Gastrocnemius medialis (tissue), 4 donors: Measurements from ENCODE around the gene THOC5. TPM values are rescaled to one million over a fixed set of nuclear protein-coding genes. Genes with fewer than 3 reads are reported as not detected.
"Not testable (repeated sequence)": the region's sequence is repeated elsewhere in the genome, so short reads cannot be mapped to it uniquely, and the experiment has no call there.

Experiments
- ATAC-seq, 2 donors: fragments of 150-250 bp; one replicate each; pipeline ENCODE4 v1.9.1; 2016
- DNase-seq, 2 donors: peaks; one replicate each; pipeline ENCODE4 v3.0.0-alpha.2; 2019
- H3K27ac ChIP-seq, 4 donors: fragments of 200-600 bp; sonication (generic); 1 replicate in 1 of 4; 2 replicates in 3 of 4; pipeline ENCODE4 v1.5.1; 2016 to 2018; ENCODE audit warnings: mild to moderate bottlenecking in 2 of 4, moderate library complexity in 1 of 4
- H3K27me3 ChIP-seq, 3 donors: fragments of 200-600 bp; sonication (generic) in 2 of 3; 1 replicate in 1 of 3; 2 replicates in 2 of 3; pipeline versions ENCODE4 v1.5.1 to v1.6.0; 2016 to 2019; ENCODE audit warnings: mild to moderate bottlenecking in 1 of 3, moderate library complexity in 1 of 3
- H3K36me3 ChIP-seq, 2 donors: fragments of 200-600 bp; sonication (generic) in 1 of 2; one replicate each; pipeline ENCODE4 v1.5.1; 2017 to 2018
- H3K4me1 ChIP-seq, 2 donors: fragments of 200-600 bp; sonication (generic) in 1 of 2; one replicate each; pipeline ENCODE4 v1.5.1; 2016 to 2017; ENCODE audit warnings: mild to moderate bottlenecking in 2 of 2
- H3K4me3 ChIP-seq, 4 donors: fragments of 200-600 bp; sonication (generic) in 3 of 4; 1 replicate in 1 of 4; 2 replicates in 3 of 4; pipeline ENCODE4 v1.5.1; 2016 to 2019; ENCODE audit warnings: mild to moderate bottlenecking in 2 of 4
- H3K9me3 ChIP-seq, 3 donors: fragments of 200-600 bp; sonication (generic) in 2 of 3; 1 replicate in 1 of 3; 2 replicates in 2 of 3; pipeline ENCODE4 v1.5.1; 2016 to 2019
- POLR2A ChIP-seq, 2 donors: fragments of 450-650 bp; IDR thresholded peaks; one replicate each; pipeline ENCODE4 v1.6.1; 2017; ENCODE audit warnings: antibody characterized with exemption in 2 of 2, mild to moderate bottlenecking in 2 of 2, moderate library complexity in 2 of 2
- in situ Hi-C, 4 donors: fragments of 200-750 bp; cut with MboI; loops; one replicate each; pipeline versions ENCODE4 v1.15.0 to v1.8.0; 2017; ENCODE audit warnings: low sequenced_read_pairs in 4 of 4
- intact Hi-C: fragments of 100-400 bp; cut with DNase I; formaldehyde crosslinking; loops from one replicate; pipeline ENCODE4 v1.15.1; 2023; ENCODE audit warnings: low total_unique reads
- total RNA-seq, 4 donors: library from RNA; depleted of rRNA; stranded (reverse); fragments of >200 nt; gene quantifications; one replicate each; pipeline versions ENCODE4 v1.1.0 to v1.2.3, GENCODE V29; 2016
- TF ChIP-seq, protein P1 (sequence below), 5 experiments: fragments of 450-650 bp in 3 of 5; fragments of 200-600 bp in 2 of 5; sonication (generic) in 2 of 5; IDR thresholded peaks in 4 of 5; conservative IDR thresholded peaks in 1 of 5; 1 replicate in 4 of 5; 2 replicates in 1 of 5; pipeline ENCODE4 v1.5.1; 2016 to 2019; ENCODE audit warnings: antibody characterized with exemption in 5 of 5, mild to moderate bottlenecking in 3 of 5, moderate library complexity in 3 of 5

The THOC5 gene
- total RNA-seq, 4 donors from 2014 or later, result 38.4 to 71.4 (median 56.3) TPM

GRCh38 chr22:29570456-29570855 lies 16.9 kb upstream of the THOC5 start:
- intact Hi-C loops, result no loop called here
- H3K27ac ChIP-seq, result no peak overlapping the region

DNA sequence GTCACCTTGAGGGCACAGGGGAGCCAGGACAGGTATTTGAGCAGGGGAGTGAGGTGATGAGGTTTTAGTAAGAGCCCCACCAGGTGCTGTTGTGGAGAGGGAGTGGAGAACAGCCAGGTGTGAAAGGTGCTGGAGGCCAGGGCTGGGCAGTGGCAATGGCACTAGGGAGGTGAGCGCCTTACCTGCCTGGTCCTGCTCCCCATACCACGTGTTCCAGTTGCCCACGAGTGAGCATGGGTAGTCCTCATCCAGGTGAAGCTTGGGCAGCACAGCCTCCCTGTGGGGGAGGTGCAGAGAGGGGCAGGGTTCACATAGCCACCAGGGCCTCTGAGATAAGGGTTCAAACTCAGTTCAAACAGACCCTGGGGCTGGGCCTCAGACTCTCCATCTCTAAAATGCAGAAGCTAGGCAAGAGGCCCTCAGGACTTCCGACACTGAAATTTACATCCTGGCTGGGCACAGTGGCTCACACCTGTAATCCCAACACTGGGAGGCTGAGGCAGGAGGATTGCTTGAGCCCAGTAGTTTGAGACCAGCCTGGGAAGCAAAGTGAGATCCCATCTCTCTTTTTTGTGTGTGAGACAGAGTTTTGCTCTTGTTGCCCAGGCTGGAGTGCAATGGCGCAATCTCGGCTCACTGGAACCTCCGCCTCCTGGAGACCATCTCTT lies 15.6 kb upstream of the THOC5 start:
- DNase-seq, result no peak
- intact Hi-C loops, result no loop called here
- no peak for ATAC-seq
- Histone ChIP-seq H3K36me3 (no peaks in the 10 kb centered on the region), H3K4me1 (no peaks in the 10 kb centered on the region), H3K9me3 (no peaks in the 10 kb centered on the region), H3K4me3 (no peak overlapping the region), H3K27me3 (no peaks in the 10 kb centered on the region), H3K27ac (no peak overlapping the region)
- TF ChIP-seq, protein P1, sequence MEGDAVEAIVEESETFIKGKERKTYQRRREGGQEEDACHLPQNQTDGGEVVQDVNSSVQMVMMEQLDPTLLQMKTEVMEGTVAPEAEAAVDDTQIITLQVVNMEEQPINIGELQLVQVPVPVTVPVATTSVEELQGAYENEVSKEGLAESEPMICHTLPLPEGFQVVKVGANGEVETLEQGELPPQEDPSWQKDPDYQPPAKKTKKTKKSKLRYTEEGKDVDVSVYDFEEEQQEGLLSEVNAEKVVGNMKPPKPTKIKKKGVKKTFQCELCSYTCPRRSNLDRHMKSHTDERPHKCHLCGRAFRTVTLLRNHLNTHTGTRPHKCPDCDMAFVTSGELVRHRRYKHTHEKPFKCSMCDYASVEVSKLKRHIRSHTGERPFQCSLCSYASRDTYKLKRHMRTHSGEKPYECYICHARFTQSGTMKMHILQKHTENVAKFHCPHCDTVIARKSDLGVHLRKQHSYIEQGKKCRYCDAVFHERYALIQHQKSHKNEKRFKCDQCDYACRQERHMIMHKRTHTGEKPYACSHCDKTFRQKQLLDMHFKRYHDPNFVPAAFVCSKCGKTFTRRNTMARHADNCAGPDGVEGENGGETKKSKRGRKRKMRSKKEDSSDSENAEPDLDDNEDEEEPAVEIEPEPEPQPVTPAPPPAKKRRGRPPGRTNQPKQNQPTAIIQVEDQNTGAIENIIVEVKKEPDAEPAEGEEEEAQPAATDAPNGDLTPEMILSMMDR (IDR thresholded peaks at IDR 0.05 in 4 of 5, conservative IDR thresholded peaks at IDR 0.05 in 1 of 5), result no peak
- TF ChIP-seq POLR2A (IDR thresholded peaks at IDR 0.05), result no peak
- in situ Hi-C loops, result no loop called here

More at GRCh38 chr22:29570456-29570855, 16.9 kb upstream of the THOC5 start:
- ATAC-seq (no peak), DNase-seq (no peak)
- no peak overlapping the region for H3K4me3 ChIP-seq
- no peak for TF ChIP-seq POLR2A (IDR thresholded peaks at IDR 0.05)
- TF ChIP-seq, protein P1 (IDR thresholded peaks at IDR 0.05 in 4 of 5, conservative IDR thresholded peaks at IDR 0.05 in 1 of 5), result no peak
- H3K27me3 ChIP-seq, result no peaks in the 10 kb centered on the region
- H3K36me3 ChIP-seq, result no peaks in the 10 kb centered on the region
- H3K9me3 ChIP-seq, result no peaks in the 10 kb centered on the region
- no peaks in the 10 kb centered on the region for H3K4me1 ChIP-seq
- in situ Hi-C loops, result no loop called here

DNA sequence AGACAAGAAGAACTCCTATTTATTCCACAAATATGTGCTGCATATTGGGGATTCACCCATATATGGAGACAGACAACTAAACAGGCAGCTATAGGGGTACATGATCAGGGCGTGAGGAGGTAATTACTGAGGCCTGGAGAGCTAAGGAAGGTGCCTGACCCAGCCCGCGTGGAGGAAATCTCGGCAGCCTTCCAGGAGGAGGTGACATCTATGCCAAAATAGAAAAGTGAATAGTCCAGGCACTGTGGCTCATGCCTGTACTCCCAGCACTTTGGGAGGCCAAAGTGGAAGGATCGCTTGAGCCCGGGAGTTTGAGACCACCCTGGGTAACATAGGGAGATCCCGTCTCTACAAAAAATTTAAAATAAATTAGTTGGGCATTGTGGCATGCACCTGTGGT lies 13.8 kb upstream of the THOC5 start:
- Histone ChIP-seq H3K4me3 (no peak overlapping the region), H3K36me3 (no peaks in the 10 kb centered on the region), H3K27me3 (no peaks in the 10 kb centered on the region), H3K27ac (no peak overlapping the region), H3K4me1 (no peaks in the 10 kb centered on the region), H3K9me3 (no peaks in the 10 kb centered on the region)
- in situ Hi-C loops (no loop called here), intact Hi-C loops (no loop called here)
- TF ChIP-seq, protein P1 (IDR thresholded peaks at IDR 0.05 in 4 of 5, conservative IDR thresholded peaks at IDR 0.05 in 1 of 5), result no peak
- TF ChIP-seq POLR2A (IDR thresholded peaks at IDR 0.05), result no peak
- DNase-seq (no peak), ATAC-seq (no peak)

DNA sequence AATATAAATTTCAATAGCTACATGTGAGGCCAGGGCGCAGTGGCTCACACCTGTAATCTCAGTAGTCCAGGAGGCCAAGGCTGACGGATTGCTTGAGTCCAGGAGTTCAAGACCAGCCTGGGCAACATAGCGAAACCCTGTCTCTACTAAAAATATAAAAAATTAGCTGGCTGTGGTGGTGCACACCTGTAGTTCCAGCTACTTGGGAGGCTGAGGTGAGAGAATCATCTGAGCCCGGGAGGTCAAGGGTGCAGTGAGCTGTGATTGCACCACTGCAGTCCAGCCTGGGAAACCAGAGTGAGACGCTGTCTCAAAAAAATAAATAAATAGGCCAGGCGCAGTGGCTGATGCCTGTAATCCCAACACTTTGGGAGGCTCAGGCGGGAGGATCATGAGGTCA lies 13.0 kb upstream of the THOC5 start:
- H3K4me3 ChIP-seq, H3K9me3 ChIP-seq, H3K27ac ChIP-seq, ATAC-seq, H3K4me1 ChIP-seq, DNase-seq, H3K36me3 ChIP-seq, in situ Hi-C loops, H3K27me3 ChIP-seq, intact Hi-C loops: not testable (repeated sequence)

DNA sequence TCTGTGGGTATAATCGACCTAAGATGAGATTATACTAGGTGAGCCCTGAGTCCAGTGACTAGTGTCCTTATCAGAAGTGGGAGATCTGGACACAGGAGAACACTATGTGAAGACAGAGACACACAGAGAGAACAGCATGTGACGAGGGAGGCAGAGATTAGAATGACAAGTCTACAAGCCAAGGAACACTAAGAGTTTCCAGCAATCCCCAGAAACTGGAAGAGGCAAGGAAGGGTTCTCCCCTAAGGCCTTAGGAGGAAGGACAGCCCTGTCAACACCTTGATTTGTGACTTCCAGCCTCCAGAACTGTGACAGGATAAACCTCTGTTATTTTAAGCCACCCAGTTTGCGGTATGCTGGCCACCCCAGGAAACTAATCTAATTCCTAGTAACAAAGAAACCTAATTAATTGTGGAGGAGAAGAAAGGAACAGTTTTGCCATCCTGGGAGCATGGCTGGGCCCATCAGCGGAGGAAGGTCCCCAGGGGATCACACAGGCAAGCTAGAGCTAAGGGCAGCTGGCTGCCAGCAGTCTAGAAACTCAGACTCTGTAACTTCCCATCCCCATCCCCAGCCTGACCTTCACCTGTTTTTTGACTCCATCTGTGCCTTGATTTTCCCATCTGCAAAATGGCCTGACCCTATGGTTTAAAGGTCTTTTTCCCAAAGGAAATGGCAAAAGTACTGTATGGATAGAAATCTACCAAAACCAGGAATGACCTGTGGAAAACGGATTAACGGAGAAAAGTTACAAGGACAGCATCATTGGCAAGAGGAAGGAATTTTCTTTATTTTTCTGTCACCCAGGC lies 10.3 kb upstream of the THOC5 start:
- in situ Hi-C loops, result no loop called here
- no peak overlapping the region for H3K4me3 ChIP-seq
- H3K27me3 ChIP-seq, result no peaks in the 10 kb centered on the region
- intact Hi-C loops, result no loop called here
- H3K27ac ChIP-seq, result no peak overlapping the region
- ATAC-seq (no peak), DNase-seq (no peak)
- no peak for TF ChIP-seq POLR2A (IDR thresholded peaks at IDR 0.05)
- H3K4me1 ChIP-seq, result no peaks in the 10 kb centered on the region
- no peaks in the 10 kb centered on the region for H3K9me3 ChIP-seq
- no peaks in the 10 kb centered on the region for H3K36me3 ChIP-seq
